HL-60 (cell line): ENCODE results near the gene TBC1D24.

ENCODE experiments used
- POLR2AphosphoS5 ChIP-seq: IDR thresholded peaks from 2 replicates; pipeline ENCODE4 v1.6.1; 2012; ENCODE audit warnings: low read depth
- REST ChIP-seq: IDR thresholded peaks from 2 replicates; pipeline ENCODE4 v1.6.1; 2012; ENCODE audit warnings: low read depth; ENCODE audit not compliant: insufficient replicate concordance
- TF ChIP-seq, protein P1 (sequence below): IDR thresholded peaks from one replicate; pipeline ENCODE4 v1.5.1; 2011; ENCODE audit warnings: low read length, control low read depth, inconsistent platforms; ENCODE audit not compliant: insufficient read depth

- TF ChIP-seq, protein P1, sequence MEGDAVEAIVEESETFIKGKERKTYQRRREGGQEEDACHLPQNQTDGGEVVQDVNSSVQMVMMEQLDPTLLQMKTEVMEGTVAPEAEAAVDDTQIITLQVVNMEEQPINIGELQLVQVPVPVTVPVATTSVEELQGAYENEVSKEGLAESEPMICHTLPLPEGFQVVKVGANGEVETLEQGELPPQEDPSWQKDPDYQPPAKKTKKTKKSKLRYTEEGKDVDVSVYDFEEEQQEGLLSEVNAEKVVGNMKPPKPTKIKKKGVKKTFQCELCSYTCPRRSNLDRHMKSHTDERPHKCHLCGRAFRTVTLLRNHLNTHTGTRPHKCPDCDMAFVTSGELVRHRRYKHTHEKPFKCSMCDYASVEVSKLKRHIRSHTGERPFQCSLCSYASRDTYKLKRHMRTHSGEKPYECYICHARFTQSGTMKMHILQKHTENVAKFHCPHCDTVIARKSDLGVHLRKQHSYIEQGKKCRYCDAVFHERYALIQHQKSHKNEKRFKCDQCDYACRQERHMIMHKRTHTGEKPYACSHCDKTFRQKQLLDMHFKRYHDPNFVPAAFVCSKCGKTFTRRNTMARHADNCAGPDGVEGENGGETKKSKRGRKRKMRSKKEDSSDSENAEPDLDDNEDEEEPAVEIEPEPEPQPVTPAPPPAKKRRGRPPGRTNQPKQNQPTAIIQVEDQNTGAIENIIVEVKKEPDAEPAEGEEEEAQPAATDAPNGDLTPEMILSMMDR: no peak
- TF ChIP-seq POLR2AphosphoS5: no peak
- no peak for TF ChIP-seq REST
Measured at GRCh38 chr16:2451851-2452320, 23.0 kb upstream of the TBC1D24 start.
